Ectodermal cell (in vitro differentiated cells): Measurements from ENCODE around the gene ARL15.

Source experiments
- H3K27ac ChIP-seq: 2 replicates; pipeline ENCODE4 v1.7.0; 2013; ENCODE audit warnings: mild to moderate bottlenecking, low read depth, low read length; ENCODE audit not compliant: insufficient read depth, poor library complexity, severe bottlenecking
- H3K27me3 ChIP-seq: 2 replicates; pipeline ENCODE4 v1.7.0; 2013; ENCODE audit warnings: mild to moderate bottlenecking, low read length; ENCODE audit not compliant: insufficient read depth, control insufficient read depth, poor library complexity, severe bottlenecking
- H3K36me3 ChIP-seq: one replicate; pipeline ENCODE4 v1.7.0; 2013; ENCODE audit warnings: low read length; ENCODE audit not compliant: control insufficient read depth, insufficient read depth
- H3K4me1 ChIP-seq: one replicate; pipeline ENCODE4 v1.7.0; 2013; ENCODE audit warnings: low read length; ENCODE audit not compliant: control insufficient read depth, insufficient read depth
- H3K4me3 ChIP-seq: 2 replicates; pipeline ENCODE4 v1.7.0; 2013; ENCODE audit warnings: low read depth, low read length, control low read depth; ENCODE audit not compliant: insufficient read depth
- H3K9me3 ChIP-seq: 2 replicates; pipeline ENCODE4 v1.7.0; 2013; ENCODE audit warnings: mild to moderate bottlenecking, low read length, moderate library complexity; ENCODE audit not compliant: control insufficient read depth
- WGBS, 2 experiments: methylation state at CpG; one replicate each; pipeline ENCODE4 v1.1.7; 2013; ENCODE audit warnings: missing lambda C conversion rate in 2 of 2; 5-methylcytosine and 5-hydroxymethylcytosine counted together

ARL15 gene

DNA sequence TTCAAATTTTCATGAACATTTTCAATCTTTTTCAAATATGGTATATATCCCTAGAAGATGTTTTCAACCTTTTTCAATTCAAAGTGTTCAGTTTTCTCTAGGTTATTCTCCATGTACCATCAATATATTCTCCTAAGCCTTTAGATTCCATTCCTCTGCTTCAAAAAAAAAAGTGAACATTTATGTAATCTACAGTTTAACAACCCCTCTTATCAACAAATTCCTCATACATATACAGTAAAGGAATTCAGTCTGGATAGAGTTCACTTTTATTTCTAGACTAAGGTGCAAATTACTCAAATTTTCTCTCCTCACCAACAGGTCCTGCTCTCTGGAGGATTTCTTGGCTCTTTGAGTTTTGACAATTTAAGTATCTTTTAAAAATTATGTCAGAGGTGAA lies 150.0 kb downstream of the ARL15 start:
- no peaks in the 10 kb centered on the region for H3K9me3 ChIP-seq
- H3K4me3 ChIP-seq: no peak overlapping the region
- no peaks in the 10 kb centered on the region for H3K4me1 ChIP-seq
- H3K36me3 ChIP-seq: no peaks in the 10 kb centered on the region
- H3K27me3 ChIP-seq: no peaks in the 10 kb centered on the region
- H3K27ac ChIP-seq: no peak overlapping the region

DNA sequence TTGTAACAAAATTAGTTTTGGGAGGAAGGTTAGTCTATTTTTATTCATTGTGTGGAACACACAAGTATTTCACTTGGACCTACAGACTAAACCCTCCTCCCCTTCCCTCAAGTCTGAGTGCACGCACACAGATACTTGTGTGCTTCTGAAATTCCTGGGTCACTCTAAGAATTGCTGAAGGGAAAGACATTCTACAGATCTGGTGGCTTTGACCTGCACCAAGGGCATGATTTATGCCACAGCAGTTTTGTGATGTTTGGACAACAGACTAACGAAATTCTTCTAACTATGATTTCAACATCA lies 150.5 kb downstream of the ARL15 start:
- no peak overlapping the region for H3K27ac ChIP-seq
- no peak overlapping the region for H3K4me3 ChIP-seq
- H3K4me1 ChIP-seq: no peaks in the 10 kb centered on the region
- WGBS, 2 experiments: 80 to 97% methylated on average over 2 of the region's 2 CpGs
- no peaks in the 10 kb centered on the region for H3K9me3 ChIP-seq
- no peaks in the 10 kb centered on the region for H3K36me3 ChIP-seq
- H3K27me3 ChIP-seq: no peaks in the 10 kb centered on the region

- no peak overlapping the region for H3K4me3 ChIP-seq
- H3K36me3 ChIP-seq: no peaks in the 10 kb centered on the region
- no peaks in the 10 kb centered on the region for H3K4me1 ChIP-seq
- no peaks in the 10 kb centered on the region for H3K9me3 ChIP-seq
- no peak overlapping the region for H3K27ac ChIP-seq
- H3K27me3 ChIP-seq: no peaks in the 10 kb centered on the region
- 86 to 87% methylated on average over 3 to 4 of the region's 4 CpGs for WGBS, 2 experiments
These were observed 151.1 kb downstream of the ARL15 start for GRCh38 chr5:54159153-54159892.

DNA sequence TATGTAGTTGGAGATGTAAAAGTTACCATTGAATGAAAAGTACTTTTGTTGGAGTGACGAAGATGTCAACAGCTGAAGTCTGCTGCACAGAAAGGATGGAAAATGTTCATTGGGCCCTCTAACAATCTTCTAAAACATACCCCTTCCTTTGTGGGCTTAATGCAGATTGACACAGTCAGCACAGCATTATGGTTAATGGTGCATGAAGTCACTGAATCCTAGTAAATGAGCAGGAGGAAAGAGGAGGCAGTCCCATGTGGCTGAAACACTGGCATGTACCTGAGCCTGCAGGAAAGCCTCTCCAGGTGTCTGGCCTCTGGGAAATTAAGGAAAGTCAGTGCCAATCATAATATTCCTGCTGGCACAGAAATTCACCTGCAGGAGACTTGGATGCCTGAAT lies 153.8 kb downstream of the ARL15 start:
- WGBS, 2 experiments: 83 to 100% methylated on average over 1 of the region's 1 CpG
- Histone ChIP-seq H3K9me3 (no peaks in the 10 kb centered on the region), H3K27ac (no peak overlapping the region), H3K27me3 (no peaks in the 10 kb centered on the region), H3K4me3 (no peak overlapping the region), H3K4me1 (no peaks in the 10 kb centered on the region), H3K36me3 (no peaks in the 10 kb centered on the region)

DNA sequence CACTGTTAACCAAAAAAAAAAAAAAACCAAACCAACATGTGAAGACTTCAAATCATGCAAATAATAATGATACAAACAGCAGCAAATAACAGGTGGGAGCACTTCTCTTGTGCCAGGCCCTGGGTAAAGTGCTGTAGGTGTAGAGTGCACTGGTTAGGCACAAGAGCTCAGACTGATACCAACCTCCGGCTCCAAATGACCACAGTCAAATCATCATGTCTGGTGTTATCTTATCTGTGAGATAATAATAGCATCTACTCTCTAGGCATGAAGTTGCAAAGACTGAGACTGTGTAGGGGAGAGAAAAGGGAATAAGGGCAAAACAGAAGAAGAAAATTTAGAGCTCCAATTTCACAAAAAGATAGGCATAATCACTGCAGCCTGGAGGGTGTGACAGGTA lies 159.5 kb downstream of the ARL15 start:
- no peaks in the 10 kb centered on the region for H3K9me3 ChIP-seq
- H3K27me3 ChIP-seq: no peaks in the 10 kb centered on the region
- H3K36me3 ChIP-seq: no peaks in the 10 kb centered on the region
- WGBS, 2 experiments: 92 to 100% methylated on average over 1 of the region's 1 CpG
- H3K27ac ChIP-seq: no peak overlapping the region
- peaks cover 6% of the 10 kb centered on the region for H3K4me1 ChIP-seq
- H3K4me3 ChIP-seq: no peak overlapping the region

- H3K9me3 ChIP-seq: no peaks in the 10 kb centered on the region
- no peak overlapping the region for H3K27ac ChIP-seq
- H3K4me3 ChIP-seq: no peak overlapping the region
- H3K27me3 ChIP-seq: no peaks in the 10 kb centered on the region
- H3K4me1 ChIP-seq: peaks cover 6% of the 10 kb centered on the region
- no peaks in the 10 kb centered on the region for H3K36me3 ChIP-seq
- 93 to 98% methylated on average over 2 of the region's 2 CpGs for WGBS, 2 experiments
These were observed 161.5 kb downstream of the ARL15 start for GRCh38 chr5:54148858-54149257.

DNA sequence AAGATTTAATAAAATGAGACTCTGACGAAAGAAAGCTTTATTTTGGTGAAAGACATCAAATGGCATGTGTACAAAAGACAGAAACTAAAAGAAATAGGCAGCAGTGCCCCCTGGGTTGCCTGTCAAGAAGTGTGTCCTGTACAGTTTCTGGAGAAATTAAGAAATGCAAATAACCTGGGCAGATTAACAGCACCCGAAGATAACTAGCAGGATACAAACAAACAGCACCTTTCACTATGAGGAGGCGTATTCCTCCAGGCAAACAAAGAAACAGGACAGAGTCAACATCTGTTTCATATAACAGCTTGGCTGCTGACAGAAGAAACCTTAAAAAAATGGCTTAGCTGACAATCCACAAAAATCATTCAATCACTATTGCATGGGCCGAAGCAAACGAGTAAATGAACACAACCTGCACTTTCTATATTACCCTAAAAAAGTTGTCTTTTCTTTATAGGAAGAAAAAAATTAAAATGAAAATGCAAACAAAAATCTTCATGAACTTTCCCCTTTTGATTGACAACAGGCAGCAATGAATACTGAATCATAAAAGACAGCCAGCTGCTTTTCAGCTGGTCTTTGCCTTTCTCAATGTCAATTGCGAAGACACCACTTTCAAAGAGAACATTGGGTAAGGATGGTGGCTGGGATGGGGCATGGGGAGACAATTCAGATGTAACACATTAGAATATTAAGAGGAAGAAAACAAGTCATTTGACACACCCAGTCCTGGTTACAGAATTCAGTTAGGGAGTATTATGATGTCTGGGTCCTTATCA lies 162.1 kb downstream of the ARL15 start:
- WGBS, 2 experiments: 79 to 93% methylated on average over 3 to 6 of the region's 6 CpGs
- Histone ChIP-seq H3K27ac (no peak overlapping the region), H3K4me1 (peaks cover 6% of the 10 kb centered on the region), H3K9me3 (no peaks in the 10 kb centered on the region), H3K36me3 (no peaks in the 10 kb centered on the region), H3K4me3 (no peak overlapping the region), H3K27me3 (no peaks in the 10 kb centered on the region)

DNA sequence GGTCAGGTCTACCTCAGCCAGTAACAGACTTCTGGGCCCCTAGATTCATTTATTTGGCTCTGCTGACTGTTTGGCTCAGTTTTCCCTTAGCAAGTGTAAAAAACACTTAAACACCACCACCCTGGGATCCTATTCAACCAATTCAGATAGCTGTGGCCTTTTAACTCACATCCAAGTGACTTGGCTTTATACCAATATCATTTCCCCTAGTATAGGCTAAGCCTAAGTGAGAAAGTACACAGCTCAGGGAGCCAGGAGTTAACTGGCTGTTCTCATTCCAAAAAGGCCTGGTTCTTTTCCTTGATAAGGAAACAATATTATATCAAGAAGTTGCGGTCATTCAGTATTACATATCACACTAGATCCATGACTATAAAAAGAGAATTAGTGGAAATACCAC lies 163.5 kb downstream of the ARL15 start:
- Histone ChIP-seq H3K9me3 (no peaks in the 10 kb centered on the region), H3K4me3 (no peak overlapping the region), H3K4me1 (peaks cover 6% of the 10 kb centered on the region), H3K27ac (no peak overlapping the region), H3K36me3 (no peaks in the 10 kb centered on the region), H3K27me3 (no peaks in the 10 kb centered on the region)
- WGBS, 2 experiments: 100% methylated on average over 1 of the region's 1 CpG; no CpG with 5 or more reads in 1 of the 2 experiments

- Histone ChIP-seq H3K4me3 (no peak overlapping the region), H3K27me3 (no peaks in the 10 kb centered on the region), H3K9me3 (no peaks in the 10 kb centered on the region), H3K27ac (no peak overlapping the region), H3K36me3 (no peaks in the 10 kb centered on the region), H3K4me1 (peaks cover 6% of the 10 kb centered on the region)
- WGBS, 2 experiments: 94 to 98% methylated on average over 3 of the region's 3 CpGs
These were observed 164.0 kb downstream of the ARL15 start for GRCh38 chr5:54146390-54146789.

DNA sequence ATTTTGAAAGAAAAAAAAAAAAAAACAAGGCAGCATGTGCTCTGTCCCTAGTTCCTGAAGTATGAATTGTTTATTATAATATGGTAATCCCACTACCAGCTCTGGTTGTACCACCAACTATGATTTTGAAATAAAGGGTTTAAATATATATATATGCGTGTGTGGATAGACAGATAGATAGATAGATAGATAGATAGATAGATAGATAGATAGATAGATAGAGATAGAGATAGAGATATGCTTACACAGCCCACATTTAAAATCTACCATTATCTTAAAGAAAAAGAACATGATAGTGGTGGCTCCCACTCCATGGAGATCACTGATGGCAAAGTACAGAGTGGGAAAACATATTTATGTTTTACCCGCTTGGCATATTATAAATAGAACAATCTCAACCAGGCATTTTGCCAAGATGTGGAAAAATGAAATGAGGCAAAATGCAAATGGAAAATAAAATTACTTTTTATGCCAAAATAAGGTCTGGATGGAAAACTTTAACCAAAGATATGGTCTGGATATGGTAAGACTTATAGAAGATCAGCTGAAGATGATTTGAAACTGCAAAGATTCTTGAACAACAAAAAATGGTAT lies 170.0 kb downstream of the ARL15 start:
- Histone ChIP-seq H3K9me3 (no peaks in the 10 kb centered on the region), H3K36me3 (no peaks in the 10 kb centered on the region)

More for the DNA sequence above, 170.0 kb downstream of the ARL15 start:
- Histone ChIP-seq H3K4me1 (no peaks in the 10 kb centered on the region), H3K27me3 (no peaks in the 10 kb centered on the region), H3K27ac (no peak overlapping the region), H3K4me3 (no peak overlapping the region)
- whole genome bisulfite sequencing, 2 experiments: 100% methylated on average over 1 of the region's 2 CpGs
